GM21619 (cell line): ENCODE results near the gene COMMD1.

Experiments
- ATAC-seq: cut with Tn5 transposase; IDR thresholded peaks from one replicate; pipeline ENCODE4 v1.9.1; 2021; ENCODE audit not compliant: unreplicated experiment

Gene COMMD1

DNA sequence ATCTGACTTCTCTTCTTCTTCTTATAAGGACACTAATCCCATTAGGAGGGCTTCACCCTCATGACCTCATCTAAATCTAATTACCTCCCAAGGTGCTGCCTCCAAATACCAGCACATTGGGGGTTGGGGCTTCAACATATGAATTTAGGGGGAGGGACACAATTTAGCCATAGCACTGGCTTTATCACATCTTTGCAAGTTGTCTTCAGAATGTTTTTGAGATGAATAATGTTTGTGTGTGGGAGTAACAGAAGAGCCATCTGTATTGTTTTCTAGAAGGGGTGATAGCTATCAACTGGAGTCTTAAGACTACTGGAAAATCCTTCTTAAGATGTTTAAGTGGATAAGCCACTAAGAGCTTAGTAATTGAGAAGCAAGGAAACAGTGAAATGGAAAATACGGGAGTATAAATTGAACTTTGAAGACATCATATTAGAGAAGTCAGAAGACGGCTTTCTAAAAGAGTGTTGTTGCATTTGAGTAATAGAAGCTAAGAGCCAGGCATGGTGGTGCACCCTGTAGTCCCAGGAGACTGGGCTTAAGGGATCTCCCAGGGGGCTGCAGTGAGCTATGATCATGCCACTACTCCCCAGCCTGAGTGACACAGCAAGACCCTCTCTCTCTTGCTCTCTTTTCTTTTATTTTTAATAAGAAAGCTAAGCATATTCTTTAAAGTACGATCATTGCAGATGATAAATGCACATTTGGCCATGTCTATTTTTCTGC, 257.8 kb downstream of the COMMD1 start:
- no peak for ATAC-seq

DNA sequence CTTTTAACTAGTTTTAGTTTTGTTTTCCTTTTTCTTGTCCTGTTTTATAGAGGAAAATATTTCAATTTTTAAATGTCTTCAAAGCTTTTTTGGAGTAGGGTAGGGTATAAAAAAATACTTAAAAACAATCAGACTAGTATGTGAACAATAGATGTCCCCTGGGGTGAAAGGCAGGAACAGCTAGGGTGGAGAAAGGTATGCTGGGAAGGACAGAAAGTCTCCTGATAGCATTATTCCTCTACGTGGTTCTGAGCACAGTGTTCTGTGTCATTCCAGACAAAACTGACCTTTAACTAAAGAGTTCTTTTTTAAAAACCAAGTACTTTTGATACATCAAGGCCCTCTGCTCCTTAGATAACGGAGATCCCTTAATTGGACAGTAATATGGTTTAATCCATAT, 258.4 kb downstream of the COMMD1 start:
- ATAC-seq, result no peak

DNA sequence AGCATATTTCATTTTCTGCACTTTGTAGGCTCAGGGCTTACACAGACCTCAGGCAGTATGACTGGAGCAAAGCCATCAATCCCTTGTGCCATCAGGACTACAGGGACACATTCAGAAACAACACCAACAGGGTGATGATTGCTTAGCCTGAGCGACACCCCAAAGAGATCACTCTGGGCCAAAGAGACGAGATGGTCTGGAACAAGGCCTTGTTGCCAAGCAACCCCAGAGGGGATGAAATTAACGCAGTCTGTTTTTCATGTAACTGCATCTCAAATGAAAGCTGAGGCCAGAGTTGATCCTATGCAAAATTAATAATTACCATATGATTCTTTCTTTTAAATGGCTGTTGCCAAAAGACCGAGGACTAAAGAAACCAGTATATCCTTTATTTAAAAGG, 270.3 kb downstream of the COMMD1 start:
- no peak for ATAC-seq

DNA sequence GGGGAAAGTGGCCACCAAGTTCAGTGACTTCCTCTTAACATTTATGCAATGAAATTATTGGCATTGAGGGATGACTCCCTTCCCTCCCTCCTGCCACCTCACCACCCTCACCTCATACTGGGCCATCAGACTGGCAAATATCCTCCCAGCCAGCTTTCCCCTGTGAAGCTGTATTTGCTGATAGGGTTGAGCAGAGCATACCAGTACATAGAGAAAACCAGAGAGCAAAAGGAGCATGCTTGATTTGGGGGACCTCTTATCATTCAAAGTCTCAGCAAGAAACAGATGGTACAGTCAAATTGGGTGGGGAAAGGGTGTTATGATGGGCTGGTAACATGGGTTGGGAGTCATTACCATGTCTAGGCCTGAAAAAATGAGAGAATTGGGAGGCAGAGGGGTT, 271.3 kb downstream of the COMMD1 start:
- no peak for ATAC-seq

DNA sequence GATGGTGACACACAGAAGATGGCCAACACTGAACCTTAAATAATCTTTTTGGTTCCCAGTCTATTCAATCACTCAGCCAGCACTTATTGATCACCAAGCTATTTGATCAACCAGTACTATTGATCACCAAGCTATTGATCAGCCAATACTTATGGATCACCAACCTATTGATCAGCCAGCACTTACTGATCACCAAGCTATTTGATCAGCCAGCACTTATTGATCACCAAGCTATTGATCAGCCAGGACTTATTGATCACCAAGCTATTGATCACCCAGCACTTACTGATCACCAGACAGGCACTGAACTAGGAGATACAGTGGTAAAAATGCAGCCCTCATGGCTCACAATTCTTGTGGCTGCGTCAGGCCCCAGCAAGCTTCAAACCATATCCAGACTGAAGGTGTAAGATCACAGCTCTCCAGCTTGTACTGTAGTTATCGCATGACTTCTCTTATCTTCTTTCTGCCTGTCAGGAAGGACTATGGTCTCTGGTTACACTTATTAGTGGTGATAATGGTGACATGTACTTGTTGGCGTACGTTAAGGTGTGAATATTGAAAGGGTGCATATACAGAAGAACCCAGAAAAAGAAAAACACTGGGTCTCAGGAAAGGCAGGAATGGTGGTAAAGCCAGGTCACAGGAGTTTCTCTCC, 272.0 kb downstream of the COMMD1 start:
- no peak for ATAC-seq

DNA sequence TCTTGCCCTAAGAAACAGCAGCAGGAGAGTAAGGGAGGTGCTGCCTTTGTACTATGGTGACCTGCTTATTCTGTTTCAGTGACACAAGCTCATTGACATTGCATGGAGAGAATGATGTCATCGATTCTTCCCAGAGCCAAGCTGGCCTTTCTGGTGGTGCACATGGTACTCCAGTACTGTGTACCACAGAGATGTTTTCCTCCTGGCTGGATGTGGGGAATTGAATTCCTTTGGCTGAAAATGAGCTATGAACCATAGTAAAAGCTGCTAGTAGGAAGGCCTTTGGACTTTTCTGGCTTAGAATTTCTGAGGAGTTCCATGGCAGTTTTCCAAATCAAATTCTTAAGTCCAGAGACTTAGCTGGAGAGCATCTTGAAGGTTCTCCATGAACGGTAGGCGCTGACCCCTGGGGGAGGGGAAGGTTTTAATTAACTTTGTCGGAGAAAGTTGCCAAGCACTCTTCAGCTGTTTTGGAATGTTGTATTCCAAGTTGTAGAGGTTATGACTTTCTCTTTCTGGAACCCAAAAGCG, 273.3 kb downstream of the COMMD1 start:
- ATAC-seq, result no peak

DNA sequence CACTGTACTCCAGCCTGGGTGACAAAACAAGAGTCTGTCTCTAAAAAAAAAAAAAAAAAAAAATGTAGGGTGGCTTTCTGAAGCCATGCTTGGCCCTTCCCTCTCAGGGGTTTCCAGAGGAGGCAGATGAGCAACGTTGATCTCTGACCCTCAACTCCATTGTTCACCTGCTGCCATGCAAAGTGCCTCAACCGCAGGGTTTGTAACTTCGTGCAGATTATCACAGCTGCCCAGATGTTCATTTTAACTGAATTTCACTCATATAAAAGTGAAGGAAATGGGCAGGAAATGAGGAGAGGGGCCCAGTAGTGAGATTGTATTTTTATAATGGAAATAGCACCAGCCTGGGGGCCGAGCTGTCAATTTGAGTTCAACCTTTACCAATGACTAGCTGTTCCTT, 275.5 kb downstream of the COMMD1 start:
- no peak for ATAC-seq

DNA sequence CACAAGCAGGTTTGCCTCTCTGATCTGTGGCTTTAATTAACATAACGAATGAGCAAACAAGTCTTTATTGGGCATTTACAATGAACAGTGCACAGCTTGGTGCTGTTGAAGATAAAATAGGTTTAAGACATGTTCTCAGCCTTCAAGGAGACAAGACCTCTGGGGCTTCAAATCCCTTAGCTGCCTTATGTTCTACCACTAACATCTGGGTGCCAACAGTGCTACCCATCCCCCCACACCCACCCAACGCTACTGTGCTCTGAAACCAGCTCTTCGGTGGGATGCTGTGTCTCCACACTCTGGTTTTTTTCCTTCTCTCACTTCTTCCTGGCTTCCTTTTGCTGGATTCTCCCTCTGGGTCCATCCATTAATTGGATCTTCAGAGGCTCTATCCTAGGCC, 276.4 kb downstream of the COMMD1 start:
- ATAC-seq, result no peak

DNA sequence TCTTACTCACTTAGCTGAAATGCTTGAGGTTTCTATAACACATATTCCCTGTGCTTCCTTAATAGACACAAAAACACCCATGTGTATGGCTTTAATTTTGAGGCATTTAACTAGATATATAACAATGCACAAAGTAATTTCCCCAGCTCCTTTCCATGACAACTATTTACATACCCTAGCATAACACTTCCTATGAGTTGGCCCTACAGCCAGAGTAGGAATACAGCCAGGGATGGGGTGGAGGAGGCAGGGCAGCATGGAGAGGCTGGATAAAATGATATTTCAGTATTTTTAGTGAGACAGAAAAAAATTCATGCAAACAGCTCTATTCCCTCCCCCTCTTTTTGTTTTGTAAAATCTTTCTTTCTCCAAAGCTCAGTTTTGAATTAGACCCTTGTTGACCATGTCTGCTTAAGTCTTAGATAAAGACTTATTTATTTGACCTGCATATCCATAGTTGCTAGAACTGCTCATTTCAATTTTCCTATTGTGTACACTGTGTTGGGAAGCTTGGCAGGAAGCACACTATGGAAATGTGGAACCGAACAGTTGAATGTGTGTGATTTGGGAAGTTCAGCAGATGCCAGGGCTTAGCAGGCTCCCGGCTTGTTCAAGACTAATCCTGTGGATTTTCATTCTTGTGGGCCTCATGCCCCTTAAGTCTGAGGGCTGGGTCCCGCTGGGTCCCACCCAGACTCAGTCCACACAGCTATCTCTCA, 279.2 kb downstream of the COMMD1 start:
- ATAC-seq, result no peak
